HG02970 (cell line): ENCODE results near the gene LRRC25.

Experiments used
- ATAC-seq: cut with Tn5 transposase; IDR thresholded peaks from one replicate; pipeline ENCODE4 v1.9.1; 2021; ENCODE audit warnings: mild to moderate bottlenecking, moderate library complexity, moderate number of reproducible peaks; ENCODE audit not compliant: unreplicated experiment, low FRiP score

Gene LRRC25

GRCh38 chr19:18436671-18437490, 39.5 kb upstream of the LRRC25 start:
- peak; percentile 46 for ATAC-seq

- ATAC-seq, result no peak
These were observed 38.6 kb upstream of the LRRC25 start for GRCh38 chr19:18435842-18436670.

GRCh38 chr19:18435178-18435841, 37.9 kb upstream of the LRRC25 start:
- no peak for ATAC-seq

GRCh38 chr19:18434411-18435175, 37.2 kb upstream of the LRRC25 start:
- ATAC-seq, result no peak

GRCh38 chr19:18433735-18434398, 36.4 kb upstream of the LRRC25 start:
- ATAC-seq, result no peak

GRCh38 chr19:18433015-18433691, 35.7 kb upstream of the LRRC25 start:
- ATAC-seq, result no peak

- ATAC-seq, result no peak
These were observed 35.0 kb upstream of the LRRC25 start for GRCh38 chr19:18432275-18433014.

GRCh38 chr19:18431351-18432197, 34.2 kb upstream of the LRRC25 start:
- no peak for ATAC-seq

GRCh38 chr19:18430417-18431144, 33.2 kb upstream of the LRRC25 start:
- no peak for ATAC-seq

GRCh38 chr19:18429717-18430416, 32.4 kb upstream of the LRRC25 start:
- ATAC-seq, result no peak

- peak; percentile 48 for ATAC-seq
These were observed 31.6 kb upstream of the LRRC25 start for GRCh38 chr19:18428787-18429674.

- no peak for ATAC-seq
These were observed 30.9 kb upstream of the LRRC25 start for GRCh38 chr19:18428173-18428786.

GRCh38 chr19:18427743-18428113, 30.3 kb upstream of the LRRC25 start:
- no peak for ATAC-seq

GRCh38 chr19:18427080-18427742, 29.8 kb upstream of the LRRC25 start:
- no peak for ATAC-seq

GRCh38 chr19:18426416-18426767, 29.0 kb upstream of the LRRC25 start:
- no peak for ATAC-seq
